Endothelial cell of umbilical vein (primary cell): Measurements from ENCODE around the gene TWF2. TPM values are rescaled to one million over a fixed set of nuclear protein-coding genes. Genes with fewer than 3 reads are reported as not detected.

ENCODE experiments used
- BruUV-seq: library from RNA; stranded (reverse); fragments of 400-500 nt; replicated peaks from 2 replicates; lab custom pipeline; 2021; lab: Mats Ljungman, UMichigan
- CTCF ChIA-PET: fragments of 300-600, 350-600 bp; sonication (Branson Sonifier 250); formaldehyde crosslinking; loops from one replicate; lab custom pipeline; 2021; ENCODE audit warnings: antibody characterized with exemption, inconsistent platforms; lab: Charles Lee
- POLR2A ChIA-PET: fragments of 300-600, 350-600 bp; sonication (Branson Sonifier 250); formaldehyde crosslinking; loops from one replicate; lab custom pipeline; 2021; ENCODE audit warnings: antibody characterized with exemption, inconsistent platforms; lab: Charles Lee
- DNase-seq: peaks from one replicate; pipeline ENCODE4 v3.0.0-alpha.2; 2011; ENCODE audit warnings: low read depth, low spot score
- FAIRE-seq: peaks from 2 replicates; lab custom pipeline; 2011; peaks lifted over from hg19 to GRCh38; lab: Jason Lieb, UNC
- H2AFZ ChIP-seq: 2 replicates; pipeline ENCODE4 v1.6.0; 2012; ENCODE audit warnings: low read depth, low read length, control low read depth, inconsistent platforms
- H3K27ac ChIP-seq: 2 replicates; pipeline ENCODE4 v1.5.1; 2011; ENCODE audit warnings: low read depth, mild to moderate bottlenecking, control low read depth, low read length, moderate library complexity; ENCODE audit not compliant: insufficient read depth
- H3K27me3 ChIP-seq, 2 experiments: 2 replicates each; pipeline versions ENCODE4 v1.6.0 to v1.6.1; 2011; ENCODE audit warnings: low read length in 2 of 2, mixed read lengths in 1 of 2; ENCODE audit not compliant: control insufficient read depth in 2 of 2, insufficient read depth in 2 of 2
- H3K36me3 ChIP-seq, 2 experiments: 2 replicates in 1 of 2; 3 replicates in 1 of 2; pipeline ENCODE4 v1.5.1; 2011; ENCODE audit warnings: low read length in 2 of 2, mild to moderate bottlenecking in 1 of 2, moderate library complexity in 1 of 2; ENCODE audit not compliant: control insufficient read depth in 2 of 2, insufficient read depth in 2 of 2; ENCODE audit errors: extremely low read depth in 1 of 2
- H3K4me1 ChIP-seq: 3 replicates; pipeline ENCODE4 v1.5.1; 2011; ENCODE audit warnings: mild to moderate bottlenecking, low read length; ENCODE audit not compliant: control insufficient read depth, insufficient read depth; ENCODE audit errors: extremely low read depth
- H3K4me2 ChIP-seq: 2 replicates; pipeline ENCODE4 v1.6.1; 2011; ENCODE audit warnings: low read length, control low read depth, mixed read lengths; ENCODE audit not compliant: insufficient read depth
- H3K4me3 ChIP-seq, 3 experiments: fragments of 200-600 bp in 1 of 3; sonication (generic), shearing (Covaris generic) in 1 of 3; replicated peaks in 1 of 3; 2 replicates each; pipeline ENCODE4 v1.5.1; 2011 to 2016; ENCODE audit warnings: control low read depth in 3 of 3, low read length in 3 of 3, mild to moderate bottlenecking in 2 of 3, inconsistent platforms in 1 of 3, low read depth in 1 of 3, moderate library complexity in 1 of 3; ENCODE audit not compliant: insufficient read depth in 1 of 3
- H3K79me2 ChIP-seq: 2 replicates; pipeline ENCODE4 v1.6.0; 2012; ENCODE audit warnings: low read length, inconsistent platforms; ENCODE audit not compliant: control insufficient read depth, insufficient read depth
- H3K9ac ChIP-seq: replicated peaks from 2 replicates; pipeline ENCODE3; 2011; ENCODE audit warnings: low read length, control low read depth; ENCODE audit not compliant: insufficient read depth; ENCODE audit errors: extremely low read depth
- H3K9me1 ChIP-seq: replicated peaks from 3 replicates; pipeline ENCODE4 v1.6.0; 2011; ENCODE audit warnings: mild to moderate bottlenecking, low read length; ENCODE audit not compliant: control insufficient read depth, insufficient read depth; ENCODE audit errors: extremely low read depth
- H3K9me3 ChIP-seq: replicated peaks from 2 replicates; pipeline ENCODE4 v1.5.1; 2012; ENCODE audit warnings: low read length, inconsistent platforms; ENCODE audit not compliant: control insufficient read depth, insufficient read depth
- H4K20me1 ChIP-seq: replicated peaks from 2 replicates; pipeline ENCODE3; 2011; ENCODE audit warnings: mild to moderate bottlenecking, low read length; ENCODE audit not compliant: control insufficient read depth, insufficient read depth; ENCODE audit errors: extremely low read depth
- EZH2 ChIP-seq: IDR thresholded peaks from 2 replicates; pipeline ENCODE4 v1.6.1; 2012; ENCODE audit warnings: borderline replicate concordance, low read depth, mild to moderate bottlenecking, moderate library complexity, low read length, inconsistent platforms; ENCODE audit not compliant: severe bottlenecking
- FOS ChIP-seq: IDR thresholded peaks from 2 replicates; pipeline ENCODE4 v1.6.1; 2011; ENCODE audit warnings: mild to moderate bottlenecking, low read length, moderate library complexity, borderline replicate concordance; ENCODE audit not compliant: insufficient read depth
- GATA2 ChIP-seq: IDR thresholded peaks from 2 replicates; pipeline ENCODE4 v1.7.0; 2011; ENCODE audit warnings: low read depth, mild to moderate bottlenecking, moderate library complexity, mixed read lengths, low read length; ENCODE audit not compliant: insufficient read length, insufficient read depth
- JUN ChIP-seq: IDR thresholded peaks from 2 replicates; pipeline ENCODE4 v1.6.1; 2011; ENCODE audit warnings: borderline replicate concordance, low read depth; ENCODE audit not compliant: insufficient read length, insufficient read depth
- MYC ChIP-seq: IDR thresholded peaks from one replicate; pipeline ENCODE4 v1.6.1; 2011; ENCODE audit warnings: mild to moderate bottlenecking, low read depth, low read length
- POLR2A ChIP-seq: IDR thresholded peaks from 2 replicates; pipeline ENCODE4 v1.6.1; 2012; ENCODE audit warnings: low read depth, mild to moderate bottlenecking, control low read depth, low read length
- POLR2AphosphoS5 ChIP-seq: IDR thresholded peaks from 2 replicates; pipeline ENCODE4 v1.6.1; 2012; ENCODE audit warnings: low read depth, mild to moderate bottlenecking, control low read depth, low read length, moderate library complexity; ENCODE audit not compliant: insufficient read depth
- dilution Hi-C: fragments of 300-500 bp; cut with MboI; formaldehyde crosslinking; loops from one replicate; pipeline ENCODE4 v1.15.0; 2019; ENCODE audit warnings: low sequenced_read_pairs; ENCODE audit not compliant: extremely low pct_ligation_motif_present
- intact Hi-C: fragments of 100-400 bp; cut with micrococcal nuclease; formaldehyde crosslinking; loops from one replicate; pipeline ENCODE4 v1.10.0; 2022
- polyA plus RNA-seq, 4 experiments: library from polyadenylated mRNA; depleted of rRNA in 3 of 4; stranded (reverse) in 3 of 4; unstranded in 1 of 4; fragments of >200 nt; gene quantifications; 2 replicates each; pipeline versions ENCODE4 v1.2.1 to v1.2.3, GENCODE V29; 2011 to 2012; ENCODE audit warnings: missing spikeins in 1 of 4
- total RNA-seq: library from RNA; stranded (reverse); gene quantifications from 2 replicates; pipeline ENCODE4 v1.2.3, GENCODE V29; 2021
- TF ChIP-seq, protein P1 (sequence below), 2 donors: IDR thresholded peaks; 1 replicate in 1 of 2; 2 replicates in 1 of 2; pipeline ENCODE4 v1.5.1; 2011; ENCODE audit warnings: low read length in 2 of 2, mild to moderate bottlenecking in 2 of 2, moderate library complexity in 2 of 2, control low read depth in 1 of 2, inconsistent platforms in 1 of 2, low read depth in 1 of 2; ENCODE audit not compliant: insufficient read depth in 1 of 2; ENCODE audit errors: extremely low read depth in 1 of 2
- TF ChIP-seq, protein P2 (sequence below): IDR thresholded peaks from 2 replicates; pipeline ENCODE4 v1.6.1; 2011; ENCODE audit not compliant: insufficient read depth, insufficient read length

TWF2 gene
- total and polyA plus RNA-seq, 2 donors (not counting 3 experiments of a cell fraction or from before 2014, with no cell fraction given) = 82.9 to 134 TPM

DNA sequence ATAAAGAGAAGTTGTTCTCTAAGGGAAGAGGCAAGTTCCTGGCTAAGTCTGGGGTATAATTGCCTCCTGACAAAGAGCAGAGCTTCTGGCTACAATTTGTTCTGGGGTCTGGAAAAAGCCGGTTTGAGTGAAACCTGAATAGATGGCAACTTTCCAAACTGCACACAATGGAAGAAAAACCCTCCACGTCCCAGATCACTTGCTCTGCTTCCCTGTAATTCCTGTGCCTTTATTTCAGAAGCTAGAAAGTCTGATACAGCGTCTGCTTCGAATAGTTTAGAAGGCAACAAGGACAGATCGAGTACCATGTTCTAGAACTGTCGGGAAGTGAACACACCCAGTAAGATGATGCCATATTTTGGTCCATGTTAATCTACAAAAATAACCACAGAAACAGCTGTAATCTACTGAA is 41.1 kb upstream of the TWF2 start:
- peaks cover 31% of the 10 kb centered on the region for H3K79me2 ChIP-seq
- peak overlapping the region; percentile 77 for H3K9ac ChIP-seq
- peak overlapping the region; percentile 58 for H3K4me2 ChIP-seq
- CTCF ChIA-PET = interaction anchor here (0.5 to 5.1 kb wide), 11 partner anchors 8 to 59 kb away, joined by 3 to 49 read pairs (median 8); partner anchors contain the start of genes GLYCTK and TWF2
- no peaks in the 10 kb centered on the region for H3K36me3 ChIP-seq
- peaks cover 31% of the 10 kb centered on the region for H3K4me1 ChIP-seq
- dilution Hi-C loops (no loop called here), intact Hi-C loops (no loop called here)
- H4K20me1 ChIP-seq = no peaks in the 10 kb centered on the region
- BruUV-seq = no TSS peak
- H3K27ac ChIP-seq = peak overlapping the region; percentile 68
- H3K9me3 ChIP-seq = no peaks in the 10 kb centered on the region
- DNase-seq = peak; percentile 82
- peak; percentile 64 for TF ChIP-seq POLR2A
- no peak for TF ChIP-seq FOS
- H3K9me1 ChIP-seq = no peaks in the 10 kb centered on the region
- FAIRE-seq = peak; percentile 87
- peak overlapping the region in 1 of 3 experiments; percentile 15 for H3K4me3 ChIP-seq
- POLR2A ChIA-PET = interaction anchor here (0.9 kb wide), 1 partner anchor 39 kb away, joined by 3 read pairs; no protein-coding TSS in a partner anchor
- peak overlapping the region; percentile 86 for H2AFZ ChIP-seq
- no peaks in the 10 kb centered on the region for H3K27me3 ChIP-seq

GRCh38 chr3:52279596-52279995 is 40.6 kb upstream of the TWF2 start:
- no peak for TF ChIP-seq EZH2
- TF ChIP-seq MYC = no peak
- no peak for TF ChIP-seq POLR2A
- TF ChIP-seq FOS = no peak
- TF ChIP-seq, protein P1, sequence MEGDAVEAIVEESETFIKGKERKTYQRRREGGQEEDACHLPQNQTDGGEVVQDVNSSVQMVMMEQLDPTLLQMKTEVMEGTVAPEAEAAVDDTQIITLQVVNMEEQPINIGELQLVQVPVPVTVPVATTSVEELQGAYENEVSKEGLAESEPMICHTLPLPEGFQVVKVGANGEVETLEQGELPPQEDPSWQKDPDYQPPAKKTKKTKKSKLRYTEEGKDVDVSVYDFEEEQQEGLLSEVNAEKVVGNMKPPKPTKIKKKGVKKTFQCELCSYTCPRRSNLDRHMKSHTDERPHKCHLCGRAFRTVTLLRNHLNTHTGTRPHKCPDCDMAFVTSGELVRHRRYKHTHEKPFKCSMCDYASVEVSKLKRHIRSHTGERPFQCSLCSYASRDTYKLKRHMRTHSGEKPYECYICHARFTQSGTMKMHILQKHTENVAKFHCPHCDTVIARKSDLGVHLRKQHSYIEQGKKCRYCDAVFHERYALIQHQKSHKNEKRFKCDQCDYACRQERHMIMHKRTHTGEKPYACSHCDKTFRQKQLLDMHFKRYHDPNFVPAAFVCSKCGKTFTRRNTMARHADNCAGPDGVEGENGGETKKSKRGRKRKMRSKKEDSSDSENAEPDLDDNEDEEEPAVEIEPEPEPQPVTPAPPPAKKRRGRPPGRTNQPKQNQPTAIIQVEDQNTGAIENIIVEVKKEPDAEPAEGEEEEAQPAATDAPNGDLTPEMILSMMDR (IDR thresholded peaks at IDR 0.05; ENCODE audit: extremely low read depth in 1 of 2, insufficient read depth in 1 of 2, low read depth in 1 of 2, low read length in 2 of 2) = no peak
- TF ChIP-seq POLR2AphosphoS5 = no peak
- TF ChIP-seq JUN = no peak
- TF ChIP-seq GATA2 = no peak
- TF ChIP-seq, protein P2, sequence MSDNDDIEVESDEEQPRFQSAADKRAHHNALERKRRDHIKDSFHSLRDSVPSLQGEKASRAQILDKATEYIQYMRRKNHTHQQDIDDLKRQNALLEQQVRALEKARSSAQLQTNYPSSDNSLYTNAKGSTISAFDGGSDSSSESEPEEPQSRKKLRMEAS = no peak
- ChIA-PET CTCF (interaction anchor here (0.5 to 5.1 kb wide), 14 partner anchors 8 to 279 kb away, joined by 3 to 49 read pairs (median 6); partner anchors contain the start of genes GLYCTK and TWF2), POLR2A (interaction anchor here (0.9 to 2.9 kb wide), 3 partner anchors 8 to 39 kb away, joined by 3 to 9 read pairs (median 5); partner anchors contain the start of gene GLYCTK)
- H3K27ac ChIP-seq = peak overlapping the region; percentile 68
- FAIRE-seq = peak; percentile 80
- peak overlapping the region in 1 of 3 experiments; percentile 70 for H3K4me3 ChIP-seq
- peaks cover 36% of the 10 kb centered on the region for H3K79me2 ChIP-seq
- H3K4me2 ChIP-seq = peak overlapping the region; percentile 58
- peak overlapping the region; percentile 86 for H2AFZ ChIP-seq
- BruUV-seq = no TSS peak
- dilution Hi-C loops (no loop called here), intact Hi-C loops (loop anchor here (5.0 kb wide), 1 partner anchor 127 kb away; the partner anchor contains the start of gene POC1A)
- no peak for DNase-seq
- H3K36me3 ChIP-seq = no peaks in the 10 kb centered on the region
- no peaks in the 10 kb centered on the region for H3K9me1 ChIP-seq
- no peaks in the 10 kb centered on the region for H3K9me3 ChIP-seq
- H3K27me3 ChIP-seq = no peaks in the 10 kb centered on the region
- peak overlapping the region; percentile 77 for H3K9ac ChIP-seq
- H3K4me1 ChIP-seq = peaks cover 31% of the 10 kb centered on the region
- no peaks in the 10 kb centered on the region for H4K20me1 ChIP-seq
